GM19372 (cell line): Measurements from ENCODE around the gene CYB561A3.

Experiments used
- ATAC-seq: cut with Tn5 transposase; IDR thresholded peaks from one replicate; pipeline ENCODE4 v1.9.1; 2021; ENCODE audit warnings: mild to moderate bottlenecking, low read depth, moderate library complexity; ENCODE audit not compliant: unreplicated experiment

CYB561A3 gene

DNA sequence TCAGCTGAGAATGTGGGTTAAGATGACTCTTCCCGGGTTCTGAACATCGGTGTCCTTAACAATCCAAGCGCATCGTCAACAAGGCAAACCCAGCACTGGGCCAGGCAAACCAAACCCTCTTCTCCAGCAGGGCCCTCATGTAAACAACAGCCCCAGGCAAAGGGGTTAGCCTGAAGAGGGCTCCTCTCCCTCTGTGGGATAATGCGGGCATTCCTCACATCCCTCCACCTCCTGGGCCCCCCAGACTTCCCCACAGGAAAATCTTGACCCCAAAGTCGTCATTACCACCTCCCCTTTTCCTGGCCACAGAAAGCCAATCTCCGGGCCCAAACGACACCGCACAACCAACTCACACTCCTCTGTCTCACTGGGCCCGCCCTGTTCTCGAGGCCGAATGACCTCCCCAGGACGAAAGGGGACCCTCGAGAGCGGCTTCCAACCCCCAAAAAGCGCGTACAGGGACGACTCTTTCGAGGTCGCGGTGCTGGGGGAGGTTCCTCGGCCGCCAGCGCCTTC lies 29.3 kb downstream of the CYB561A3 start:
- ATAC-seq, result no peak

DNA sequence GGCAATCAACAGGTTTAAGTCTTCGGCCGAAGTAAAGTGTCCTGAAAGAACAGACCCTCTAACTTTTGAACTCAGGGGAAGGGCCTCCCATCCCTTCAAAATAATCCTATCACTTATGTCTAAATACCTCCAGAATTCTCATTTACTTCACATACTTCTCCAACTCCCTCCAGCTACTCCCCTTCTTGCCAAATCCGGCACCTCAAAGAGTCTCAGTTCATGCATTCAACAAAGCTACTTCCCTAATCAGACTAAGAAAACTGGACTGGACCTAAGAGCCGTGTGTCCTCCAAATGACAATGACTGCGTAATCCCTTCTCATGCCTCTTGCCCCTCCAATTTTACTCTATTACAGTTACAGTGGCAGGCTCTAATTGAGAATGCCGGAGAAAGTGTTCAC lies 30.0 kb downstream of the CYB561A3 start:
- ATAC-seq, result no peak

DNA sequence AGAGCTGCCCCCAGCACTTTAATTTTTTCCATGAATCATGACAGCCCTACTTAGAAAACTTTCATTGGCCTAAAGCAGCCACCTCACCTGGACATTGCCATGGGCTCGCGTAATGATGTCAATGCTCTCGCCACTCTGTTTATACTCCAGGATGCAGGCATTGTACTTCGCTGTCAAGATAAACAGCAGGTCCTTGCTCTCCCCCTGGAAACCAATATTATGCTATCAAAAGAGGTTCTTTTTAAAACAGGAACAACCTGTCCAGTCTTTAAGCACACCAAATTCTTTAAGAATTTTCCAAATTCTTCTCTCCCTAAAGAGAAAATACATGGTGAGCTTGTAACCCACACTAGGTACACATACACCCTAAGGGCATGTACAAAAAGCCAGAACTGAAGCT lies 31.8 kb downstream of the CYB561A3 start:
- ATAC-seq, result no peak

DNA sequence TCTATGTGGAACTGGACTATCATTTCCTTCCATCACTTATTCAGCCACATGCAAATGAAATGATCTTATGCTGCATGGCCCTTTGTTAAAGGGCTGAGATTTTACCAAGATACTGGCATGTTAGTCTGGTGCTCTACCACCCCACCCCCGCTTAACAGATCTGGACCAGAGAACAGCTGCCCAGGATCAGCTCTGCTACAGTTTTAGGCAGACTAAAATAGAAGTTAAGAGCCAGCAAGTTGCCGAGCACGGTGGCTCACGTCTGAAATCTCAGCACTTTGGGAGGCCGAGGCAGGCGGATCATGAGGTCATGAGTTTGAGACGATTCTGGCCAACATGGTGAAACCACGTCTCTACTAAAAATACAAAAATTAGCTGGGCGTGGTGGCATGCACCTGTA lies 33.3 kb downstream of the CYB561A3 start:
- ATAC-seq, result no peak

DNA sequence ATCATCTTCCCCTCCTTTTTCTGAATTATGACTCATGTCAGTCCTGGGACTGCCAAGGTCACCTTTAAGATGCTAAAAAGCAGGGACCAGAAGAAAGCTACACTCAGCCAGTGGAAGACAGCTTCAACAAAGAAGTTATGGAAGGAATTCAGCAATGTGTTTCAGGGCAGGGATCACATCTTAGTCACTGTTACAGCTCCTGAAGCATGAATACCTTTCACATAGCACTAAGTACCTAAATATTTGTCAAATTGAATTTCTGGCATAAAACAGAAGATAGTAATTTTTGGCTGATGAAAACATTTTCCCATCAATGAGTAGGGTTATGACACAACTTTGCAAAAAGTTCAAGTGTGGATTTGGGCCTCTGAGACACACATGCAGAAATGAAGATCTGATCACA lies 34.0 kb downstream of the CYB561A3 start:
- no peak for ATAC-seq

DNA sequence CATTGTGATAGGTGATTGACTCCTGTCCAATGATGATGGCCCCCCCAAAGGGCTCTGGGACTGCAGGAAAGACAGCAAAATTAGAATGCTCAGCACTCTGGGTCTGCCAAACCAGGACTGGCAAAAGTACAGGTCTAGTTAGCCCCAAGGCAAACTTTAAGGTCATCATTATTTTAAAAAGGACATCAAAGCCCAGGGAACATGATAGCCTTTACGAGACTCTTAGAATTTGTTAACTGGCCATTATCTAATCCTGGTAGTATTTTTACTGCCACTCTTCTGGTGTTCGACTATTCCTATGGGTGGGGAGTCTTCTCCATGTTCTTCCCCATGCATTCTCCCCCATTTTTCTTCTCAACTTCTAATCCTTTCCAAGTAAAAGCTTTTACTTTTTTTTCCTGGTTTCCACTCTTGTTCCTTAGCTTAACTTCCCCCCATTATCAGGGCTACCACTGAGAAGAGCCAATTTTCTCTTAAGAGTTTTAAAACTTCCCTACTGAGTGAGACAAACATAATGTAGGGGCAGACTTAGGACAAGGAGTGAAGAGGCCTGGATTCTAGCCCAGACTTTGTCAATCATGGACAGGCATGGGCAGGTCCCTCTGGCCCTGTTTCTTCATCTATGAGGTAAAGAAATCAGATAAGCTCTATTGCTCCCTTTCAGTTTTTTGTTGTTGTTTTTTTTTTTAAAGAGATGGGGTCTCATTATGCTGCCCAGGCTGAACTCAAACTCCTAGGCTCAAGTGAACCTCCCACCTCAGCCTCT lies 35.9 kb downstream of the CYB561A3 start:
- ATAC-seq, result no peak

DNA sequence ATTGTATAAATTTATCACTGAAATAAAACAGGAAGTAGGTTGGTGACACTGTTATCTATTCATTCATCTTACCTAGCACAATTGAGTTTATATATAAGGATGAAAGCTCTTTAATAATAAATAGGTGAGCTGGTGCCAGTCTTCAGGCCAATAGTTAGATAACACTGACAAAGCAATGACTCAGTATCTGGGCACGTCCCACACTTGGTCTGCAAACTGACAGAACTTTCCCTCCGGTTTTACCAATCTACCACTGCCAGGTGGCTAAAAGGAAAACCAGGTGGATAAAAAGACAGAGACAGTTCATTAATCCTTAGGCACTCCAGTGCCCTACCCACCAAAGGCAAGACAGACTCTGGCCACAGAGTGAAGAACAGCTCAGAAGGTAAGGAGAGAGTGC lies 46.4 kb downstream of the CYB561A3 start:
- ATAC-seq, result no peak

DNA sequence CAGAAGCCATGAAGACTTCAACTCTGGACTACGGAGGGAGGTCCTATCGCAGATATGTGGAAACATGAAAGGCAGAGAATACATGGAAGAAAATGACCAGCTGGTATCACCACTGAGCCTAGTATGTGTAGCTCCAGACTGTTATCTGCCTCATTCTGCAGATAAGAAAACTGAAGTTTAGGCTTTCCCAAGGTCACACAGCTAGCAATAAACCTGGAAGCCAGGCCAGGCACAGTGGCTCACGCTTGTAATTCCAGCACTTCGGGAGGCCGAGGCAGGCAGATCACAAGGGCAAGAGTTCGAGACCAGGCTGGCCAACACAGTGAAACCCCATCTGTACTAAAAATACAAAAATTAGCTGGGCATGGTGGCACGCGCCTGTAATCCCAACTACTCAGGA lies 50.9 kb downstream of the CYB561A3 start:
- no peak for ATAC-seq

DNA sequence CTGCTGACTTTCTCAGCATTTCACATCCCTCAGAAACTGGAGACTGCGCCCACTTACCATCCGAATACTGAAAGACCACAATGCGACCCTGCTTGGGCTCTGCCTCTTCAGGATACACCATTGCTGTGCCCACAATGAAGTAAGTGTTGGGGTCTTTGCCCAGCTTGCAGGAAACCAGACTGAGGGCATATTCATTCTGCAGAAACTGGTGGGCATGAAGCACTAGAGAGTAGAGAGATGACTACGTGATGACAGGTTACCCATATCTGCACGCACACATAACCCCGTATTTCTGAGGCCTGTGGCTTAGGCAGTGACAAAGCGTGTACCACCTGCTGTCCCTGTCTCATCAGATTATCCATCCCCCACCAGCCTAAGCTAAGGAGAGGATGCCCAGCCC lies 51.9 kb downstream of the CYB561A3 start:
- ATAC-seq, result no peak

DNA sequence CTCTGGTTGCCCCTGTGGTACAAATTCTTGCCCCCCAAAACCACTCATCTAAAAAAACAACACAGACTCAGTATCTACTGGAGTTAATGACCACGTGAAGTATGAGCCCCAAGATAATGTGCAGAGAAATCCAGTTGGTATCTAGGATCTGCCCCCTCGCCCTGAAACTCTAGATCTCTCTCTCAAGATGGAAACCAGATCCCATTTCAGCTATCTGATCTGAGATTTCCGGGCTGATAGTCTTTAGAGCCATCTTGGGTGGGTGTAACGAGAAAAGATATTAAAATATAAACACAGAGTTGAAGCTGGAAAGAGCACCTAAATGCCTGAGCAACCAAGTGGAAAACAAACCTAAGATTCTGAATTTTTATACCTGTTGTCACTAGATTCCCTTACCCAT lies 52.5 kb downstream of the CYB561A3 start:
- no peak for ATAC-seq

DNA sequence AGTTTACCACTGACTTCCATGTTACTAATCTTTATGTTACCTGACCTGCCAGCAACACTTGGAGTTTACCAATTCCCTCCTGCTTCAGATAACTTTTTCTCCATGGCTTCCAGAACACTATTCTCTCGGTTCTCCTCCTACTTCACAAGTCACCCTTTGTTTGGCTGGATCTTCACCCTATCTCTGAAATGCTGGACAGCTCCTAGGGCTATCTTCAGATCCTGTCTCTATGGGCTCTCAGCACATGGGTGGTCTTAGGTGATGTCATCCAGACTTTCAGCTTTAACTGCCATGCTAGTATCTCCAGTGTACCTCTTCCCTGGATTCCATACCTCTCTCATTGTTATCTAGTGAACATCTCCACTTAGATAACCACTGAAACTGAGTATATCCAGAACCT lies 54.3 kb downstream of the CYB561A3 start:
- no peak for ATAC-seq

DNA sequence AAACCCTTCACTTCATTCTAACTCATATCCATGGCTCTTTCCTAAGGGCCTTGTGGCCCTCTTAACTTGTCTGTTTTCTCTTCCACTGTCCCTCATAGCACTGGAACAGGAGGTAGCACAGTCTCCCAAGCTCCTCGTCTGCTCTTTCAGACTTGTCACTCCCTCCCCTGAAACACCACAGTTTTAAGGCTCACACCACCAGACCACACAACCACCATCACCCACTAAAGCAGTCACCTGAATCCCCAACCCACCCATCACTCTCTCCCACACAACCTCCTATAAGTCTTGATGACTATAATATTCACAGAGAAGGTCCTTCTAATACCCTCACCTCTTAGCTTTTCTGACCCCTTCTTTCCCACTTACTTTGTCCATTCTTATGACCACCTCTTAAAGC lies 55.5 kb downstream of the CYB561A3 start:
- no peak for ATAC-seq

DNA sequence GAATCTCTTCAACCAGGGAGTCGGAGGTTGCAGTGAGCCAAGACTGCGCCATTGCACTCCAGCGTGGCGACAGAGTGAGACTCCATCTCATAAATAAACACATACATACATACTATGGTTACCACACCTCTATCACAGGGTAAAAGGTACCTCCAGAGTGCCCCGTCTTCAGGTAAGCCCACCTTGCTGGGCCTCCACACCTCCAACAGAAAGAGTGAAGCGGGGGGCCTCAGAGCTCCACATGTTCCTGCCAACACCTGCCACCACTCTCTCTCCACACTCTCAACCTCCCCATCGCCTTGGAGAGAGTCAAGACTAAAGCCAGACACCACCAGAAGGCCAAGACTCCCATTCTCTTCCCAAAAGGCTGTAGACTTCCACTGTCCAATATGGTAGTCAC lies 56.3 kb downstream of the CYB561A3 start:
- no peak for ATAC-seq

DNA sequence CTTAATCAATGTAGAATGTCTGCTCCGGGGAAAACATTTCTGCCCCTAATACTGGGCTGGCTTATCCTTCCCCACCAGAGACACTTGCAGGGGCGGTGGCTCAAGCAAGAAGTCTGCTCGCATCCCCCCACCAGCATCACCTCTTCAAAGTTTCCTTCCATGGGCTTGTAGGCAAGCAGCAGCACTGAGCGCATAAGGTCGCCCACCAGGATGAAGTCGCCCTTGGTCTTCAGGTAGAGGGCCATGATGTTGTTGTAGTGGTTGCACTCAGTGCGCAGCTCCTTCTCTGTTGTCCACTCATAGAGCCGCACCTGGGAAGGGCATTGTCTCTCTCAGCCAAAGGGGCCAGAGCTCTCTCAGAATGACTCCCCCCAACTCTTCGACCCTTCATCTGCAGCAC lies 58.0 kb downstream of the CYB561A3 start:
- ATAC-seq, result no peak

DNA sequence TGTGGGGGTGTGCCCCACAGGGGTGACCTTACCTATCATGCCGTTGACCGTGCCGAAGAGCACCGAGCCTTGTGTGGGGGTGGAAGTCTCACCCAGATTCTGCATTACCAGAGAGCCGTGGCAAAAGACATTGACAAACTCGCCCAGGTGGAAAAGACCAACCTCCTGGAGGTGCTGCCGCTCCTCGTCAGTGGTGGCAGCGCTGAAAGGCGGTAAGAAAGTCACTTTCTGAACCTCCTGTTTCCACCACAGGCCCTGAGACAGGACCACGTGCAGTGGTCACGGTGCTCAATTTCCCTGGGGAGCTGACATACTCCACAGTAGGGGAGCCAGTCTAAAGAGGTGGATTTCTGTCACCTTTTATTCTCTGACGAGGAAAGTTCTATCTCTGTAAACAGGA lies 59.1 kb downstream of the CYB561A3 start:
- ATAC-seq, result no peak
